ENCODE results near the gene ALKAL2.

- TF ChIP-seq MEF2D (CRISPR knock-in tag; IDR thresholded peaks at IDR 0.05) (no peak), CTCF (CRISPR knock-in tag; IDR thresholded peaks at IDR 0.05) (no peak), MYC (CRISPR knock-in tag; IDR thresholded peaks at IDR 0.05; ENCODE audit: borderline replicate concordance) (no peak), TCF7L2 (IDR thresholded peaks at IDR 0.05; ENCODE audit: low read depth, low read length) (no peak)
These were observed 29.9 kb upstream of the ALKAL2 start for GRCh38 chr2:317501-318424.

All from HepG2 (cell line).